Stimulated activated CD4-positive, alpha-beta T cell treated with anti-CD3 and anti-CD28 coated beads, TNF-alpha, amount 100 ng/mL, for 48 hours (primary cell): Measurements from ENCODE around the gene ASMTL.
"Not testable (repeated sequence)": the region's sequence is repeated elsewhere in the genome, so short reads cannot be mapped to it uniquely, and the experiment has no call there.

Experiments
- DNase-seq, 3 donors: peaks; one replicate each; pipeline ENCODE4 v3.0.0-alpha.2; 2020; ENCODE audit warnings: low read depth in 3 of 3

Gene ASMTL

DNA sequence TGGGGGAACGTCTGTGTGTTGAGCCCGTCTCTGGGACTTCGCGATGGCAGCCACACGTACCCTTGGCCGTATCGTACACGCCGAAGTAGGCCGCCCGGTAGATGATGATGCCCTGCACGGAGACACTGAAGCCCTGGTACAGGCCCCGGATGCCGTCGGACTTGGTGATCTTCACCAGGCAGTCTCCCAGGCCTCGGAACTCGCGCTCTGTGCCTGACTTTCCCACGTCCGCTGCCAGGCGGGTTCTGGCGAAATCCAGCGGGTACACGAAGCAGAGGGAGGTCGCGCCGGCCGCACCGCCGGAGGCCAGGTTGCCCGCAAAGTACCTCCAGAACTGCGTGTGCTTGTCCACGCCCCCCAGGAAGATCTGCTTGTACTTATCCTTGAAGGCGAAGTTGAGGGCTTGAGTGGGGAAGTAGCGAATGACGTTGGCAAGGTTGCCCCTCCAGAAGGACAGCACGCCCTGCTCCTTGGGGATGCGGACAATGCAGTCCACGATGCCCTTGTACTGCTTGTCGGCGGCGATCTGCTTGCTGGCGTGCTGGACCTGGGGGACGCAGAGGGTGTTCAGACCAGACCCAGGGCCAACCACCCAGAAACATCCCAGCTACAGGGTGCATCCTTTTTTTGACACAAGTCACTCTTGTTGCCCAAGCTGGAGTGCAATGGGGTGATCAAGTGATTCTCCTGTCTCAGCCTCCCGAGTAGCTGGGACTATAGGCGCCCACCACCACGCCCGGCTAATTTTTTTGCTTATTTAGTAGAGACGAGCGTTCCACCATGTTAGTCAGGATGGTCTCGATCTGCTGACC, 63.3 kb downstream of the ASMTL start:
- no peak for DNase-seq

DNA sequence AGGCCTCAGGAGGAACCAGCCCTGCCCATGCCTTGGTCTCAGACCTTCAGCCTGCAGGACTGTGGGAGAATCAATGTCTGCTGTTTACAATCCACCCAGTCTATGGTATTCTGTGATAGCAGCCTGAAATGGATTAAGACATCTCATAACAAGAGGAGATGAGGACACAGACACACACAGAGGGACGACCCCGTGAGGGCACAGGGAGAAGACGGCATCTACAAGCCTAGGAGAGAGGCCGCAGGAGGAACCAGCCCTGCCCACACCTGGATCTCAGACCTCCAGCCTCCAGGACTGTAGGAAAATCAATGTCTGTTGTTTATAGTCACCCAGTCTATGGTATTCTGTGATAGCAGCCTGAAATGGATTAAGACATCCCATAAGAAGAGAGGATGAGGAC, 64.1 kb downstream of the ASMTL start:
- no peak for DNase-seq

DNA sequence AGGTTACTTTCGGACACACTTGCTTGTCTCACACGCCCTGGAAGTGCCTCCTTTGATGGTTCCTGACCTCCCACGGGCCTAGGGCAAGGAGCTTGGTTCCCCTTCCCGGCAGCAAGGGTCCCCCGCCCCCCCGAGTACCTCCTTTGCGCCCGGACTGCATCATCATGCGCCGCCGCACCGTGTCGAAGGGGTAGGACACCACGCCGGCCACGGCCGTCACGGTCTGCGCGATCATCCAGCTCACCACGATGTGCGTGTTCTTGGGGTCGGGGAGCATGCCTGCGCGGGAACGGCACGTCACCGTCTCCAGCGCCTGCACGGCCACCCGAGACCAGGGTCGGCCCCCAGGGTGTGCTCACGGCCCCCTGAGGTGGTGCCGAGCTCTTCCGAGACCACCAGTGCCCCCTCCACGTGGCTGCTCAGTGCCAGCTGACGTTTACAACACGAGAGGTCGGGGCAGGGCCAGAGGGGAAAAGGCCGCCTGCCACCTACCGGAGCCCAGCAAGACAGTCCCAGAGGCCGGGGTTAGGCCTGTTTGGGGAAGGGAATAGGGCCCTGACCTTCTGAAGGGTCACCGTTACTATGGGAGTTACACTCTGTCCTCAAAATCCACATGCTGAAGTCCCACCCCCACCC, 65.5 kb downstream of the ASMTL start:
- DNase-seq = no peak

DNA sequence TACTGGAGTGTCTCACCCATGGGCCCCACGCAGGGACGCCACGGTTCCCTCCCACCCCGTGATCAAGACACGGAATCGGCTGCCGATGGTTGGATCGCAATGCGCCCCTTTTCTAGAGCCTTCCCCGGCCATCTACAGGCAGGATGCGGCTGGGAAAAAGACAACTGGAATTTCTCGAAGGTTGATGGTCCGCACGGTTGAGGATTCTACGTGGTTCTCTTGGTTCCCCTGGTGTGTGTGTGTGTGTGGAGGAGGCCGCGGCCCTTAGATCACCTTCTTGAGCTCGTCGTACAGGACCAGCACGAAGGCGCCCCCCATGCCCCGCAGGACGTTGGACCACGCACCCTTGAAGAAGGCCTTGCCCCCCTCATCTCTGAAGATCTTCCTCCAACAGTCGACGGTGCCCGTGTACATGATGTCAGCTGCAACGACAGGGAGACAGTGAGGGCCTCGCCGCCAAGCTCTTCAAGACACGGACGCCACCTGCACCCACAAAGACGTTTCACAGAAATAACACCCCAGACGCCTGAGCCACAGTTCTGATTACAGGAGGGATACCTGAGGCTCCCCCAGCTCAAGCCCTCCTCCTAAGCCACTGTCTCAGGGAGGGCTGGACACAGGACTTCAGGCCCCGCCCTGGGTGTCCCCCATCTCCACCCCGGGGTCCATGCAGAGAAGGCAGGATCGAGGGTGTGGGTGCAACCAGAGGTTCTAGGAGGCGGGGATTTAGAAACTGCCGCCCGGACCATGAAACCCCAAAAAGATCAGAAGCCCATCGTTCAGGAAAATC, 66.2 kb downstream of the ASMTL start:
- DNase-seq = no peak

DNA sequence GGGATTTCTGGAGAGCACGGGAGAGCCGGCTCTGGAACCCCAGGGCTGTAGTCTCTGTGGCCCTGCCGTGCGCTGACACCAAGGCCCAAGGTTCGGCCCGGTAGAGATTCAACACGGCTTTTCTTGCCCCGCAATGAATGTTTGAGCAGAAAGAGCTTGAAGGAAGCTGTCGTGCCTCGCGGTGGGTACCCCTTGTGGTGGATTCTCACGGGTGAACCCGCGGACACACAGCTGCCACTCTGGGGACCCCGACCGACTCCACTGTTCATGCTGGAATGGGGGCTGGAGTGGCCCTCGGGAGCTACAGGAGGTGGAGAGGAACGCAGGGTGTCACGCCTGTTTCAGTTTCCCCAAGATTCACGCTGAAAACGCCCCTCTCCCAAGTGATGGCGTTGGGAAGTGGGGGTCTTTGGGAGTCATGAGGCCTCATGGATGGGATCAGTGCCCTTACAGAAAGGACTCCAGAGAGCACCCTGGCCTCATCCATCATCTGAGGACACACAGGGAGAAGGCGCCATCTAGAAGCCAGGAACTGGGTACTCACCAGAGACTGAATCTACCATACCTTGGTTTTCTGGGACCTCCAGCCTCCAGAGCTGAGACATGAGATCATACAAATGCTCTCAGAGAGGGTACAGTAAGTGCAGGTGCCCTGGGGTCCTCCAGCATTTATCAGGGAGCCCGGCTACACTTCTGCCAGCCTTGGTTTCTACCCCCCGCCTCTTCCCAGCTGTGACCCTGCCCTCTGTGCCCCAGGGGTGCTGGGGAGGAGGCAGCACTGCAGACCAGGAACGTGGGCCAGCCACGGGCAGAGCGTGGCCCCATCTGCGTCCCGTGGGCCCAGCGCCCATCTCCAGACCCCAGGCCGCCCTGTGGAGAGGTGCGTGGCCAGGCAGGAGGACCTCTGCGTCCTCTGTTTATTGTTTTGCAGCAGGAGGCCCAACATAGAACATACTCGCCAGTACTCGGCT, 67.2 kb downstream of the ASMTL start:
- no peak for DNase-seq

DNA sequence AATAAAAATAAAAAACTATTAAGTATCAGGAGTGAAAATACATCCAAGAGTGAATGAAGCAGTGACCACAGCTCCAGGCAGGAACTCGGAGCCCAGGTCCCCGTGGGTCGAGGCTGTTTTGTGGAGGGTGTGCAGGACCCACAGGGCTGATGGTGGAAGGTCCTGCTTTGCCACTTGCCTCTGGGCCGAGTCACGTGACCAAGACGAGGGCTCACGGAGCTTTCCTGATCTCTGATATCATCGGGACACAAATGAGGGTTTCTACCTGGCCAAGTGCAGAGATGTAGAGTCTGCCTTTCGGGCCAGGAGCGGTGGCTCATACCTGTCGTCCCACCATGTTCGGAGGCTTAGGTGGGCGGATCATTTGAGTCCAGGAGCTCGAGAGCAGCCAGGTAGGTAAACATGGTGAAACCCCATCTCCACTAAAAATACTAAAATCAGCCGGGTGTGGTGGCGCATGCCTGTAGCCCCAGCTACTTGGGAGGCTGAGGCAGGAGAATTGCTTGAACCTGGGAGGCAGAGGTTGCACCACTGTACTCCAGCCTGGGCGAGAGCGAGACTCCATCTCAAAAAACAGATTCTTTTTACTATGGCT, 68.0 kb downstream of the ASMTL start:
- no peak for DNase-seq

DNA sequence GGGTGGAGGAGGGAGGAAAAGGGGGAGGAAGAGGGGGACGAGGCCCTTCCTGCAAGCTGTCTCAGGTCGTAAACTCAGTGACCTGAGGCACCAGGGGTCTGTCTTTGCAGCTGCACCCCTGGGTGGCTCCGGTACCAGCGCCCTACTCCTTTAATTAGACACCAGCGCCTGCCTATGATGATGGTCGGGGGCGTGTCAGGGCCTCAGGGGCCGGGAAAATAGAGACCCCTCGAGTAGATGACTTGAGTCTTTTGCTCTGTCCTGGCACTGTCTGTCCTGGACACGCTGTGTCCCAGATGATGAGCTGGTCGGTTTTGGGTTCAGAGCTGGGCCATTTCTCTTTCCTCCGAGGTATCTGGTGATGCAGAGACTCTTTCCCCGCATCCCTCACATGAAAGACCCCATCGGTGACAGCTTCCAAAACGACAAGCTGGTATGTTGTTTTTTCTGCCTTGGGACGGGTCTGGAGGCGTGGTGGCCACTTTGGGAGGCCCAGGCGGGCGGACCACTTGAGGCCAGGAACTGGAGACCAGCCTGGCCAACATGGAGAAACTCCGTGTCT, 72.0 kb downstream of the ASMTL start:
- DNase-seq = no peak

DNA sequence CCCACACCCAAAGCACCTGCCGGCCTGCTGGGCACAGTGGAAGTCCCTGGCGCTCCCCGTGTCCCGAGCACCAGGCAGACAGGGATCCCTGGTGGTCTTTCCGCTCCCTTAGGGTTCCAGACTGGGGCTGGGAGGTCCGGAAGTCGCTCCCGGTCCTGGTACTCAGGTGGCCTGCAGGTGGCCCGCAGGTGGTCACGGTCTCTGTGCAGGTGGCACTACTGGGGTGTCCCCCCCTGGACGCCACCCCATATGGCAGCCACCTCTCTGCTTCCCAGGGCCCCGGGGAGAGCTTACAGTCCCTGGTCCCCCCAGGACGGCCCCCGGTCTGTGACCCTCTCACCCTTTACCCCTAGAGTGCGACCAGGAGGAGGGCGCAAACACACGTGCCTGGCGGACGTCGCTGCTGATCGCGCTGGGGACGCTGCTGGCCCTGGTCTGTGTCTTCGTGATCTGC, 74.4 kb downstream of the ASMTL start:
- DNase-seq = no peak

DNA sequence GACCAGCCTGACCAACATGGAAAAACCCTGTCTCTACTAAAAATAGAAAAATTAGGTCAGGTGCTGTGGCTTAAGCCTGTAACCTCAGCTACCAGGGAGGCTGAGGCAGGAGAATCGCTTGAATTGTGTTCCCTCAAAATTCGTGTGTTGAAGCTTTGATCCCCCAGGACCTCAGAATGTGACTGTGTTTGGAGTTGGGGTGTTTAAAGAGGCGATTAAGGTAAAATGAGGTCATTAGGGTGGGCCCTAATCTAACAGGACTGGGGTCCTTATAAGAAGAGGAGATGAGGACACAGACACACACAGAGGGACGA, 84.4 kb downstream of the ASMTL start:
- DNase-seq = no peak

DNA sequence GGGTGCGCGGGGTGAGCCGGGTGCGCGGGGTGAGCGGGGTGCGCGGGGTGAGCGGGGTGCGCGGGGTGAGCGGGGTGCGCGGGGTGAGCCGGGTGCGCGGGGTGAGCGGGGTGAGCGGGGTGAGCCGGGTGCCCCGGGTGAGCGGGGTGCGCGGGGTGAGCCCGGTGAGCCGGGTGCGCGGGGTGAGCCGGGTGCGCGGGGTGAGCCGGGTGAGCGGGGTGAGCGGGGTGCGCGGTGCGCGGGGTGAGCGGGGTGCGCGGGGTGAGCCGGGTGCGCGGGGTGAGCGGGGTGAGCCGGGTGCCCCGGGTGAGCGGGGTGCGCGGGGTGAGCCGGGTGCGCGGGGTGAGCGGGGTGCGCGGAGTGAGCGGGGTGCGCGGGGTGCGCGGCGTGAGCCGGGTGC, 86.3 kb downstream of the ASMTL start:
- not testable (repeated sequence) for DNase-seq

DNA sequence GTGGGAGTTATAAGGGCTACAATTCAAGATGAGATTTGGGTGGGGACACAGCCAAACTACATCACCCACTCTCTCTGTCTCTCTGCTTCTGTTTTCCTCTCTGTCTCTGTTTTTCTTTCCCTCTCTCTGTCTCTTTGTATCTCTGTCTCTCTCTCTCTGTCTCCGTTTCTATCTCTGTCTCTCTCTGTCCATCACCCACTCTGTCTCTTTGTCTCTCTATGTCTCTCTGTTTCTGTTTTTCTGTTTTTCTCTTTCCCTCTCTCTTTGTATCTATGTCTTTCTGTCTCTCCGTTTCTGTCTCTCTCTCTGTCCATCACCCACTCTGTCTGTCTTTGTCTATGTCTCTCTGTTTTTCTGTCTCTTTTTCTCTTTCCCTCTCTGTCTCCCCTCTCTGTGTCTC, 90.8 kb downstream of the ASMTL start:
- no peak for DNase-seq

DNA sequence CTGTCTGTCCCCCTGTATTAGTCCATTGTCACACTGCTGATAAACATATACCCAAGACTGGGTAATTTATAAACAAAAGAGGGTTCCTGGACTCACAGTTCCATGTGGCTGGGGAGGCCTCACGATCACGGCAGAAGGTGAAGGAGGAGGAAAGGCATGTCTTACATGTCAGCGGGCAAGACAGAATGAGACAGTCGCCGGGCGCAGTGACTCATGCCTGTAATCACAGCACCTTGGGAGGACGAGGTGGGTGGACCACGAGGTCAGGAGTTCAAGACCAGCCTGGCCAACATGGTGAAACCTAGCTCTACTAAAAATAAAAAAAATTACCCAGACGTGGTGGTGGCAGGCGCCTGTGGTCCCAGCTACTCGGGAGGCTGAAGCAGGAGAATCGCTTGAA, 91.4 kb downstream of the ASMTL start:
- no peak for DNase-seq

DNA sequence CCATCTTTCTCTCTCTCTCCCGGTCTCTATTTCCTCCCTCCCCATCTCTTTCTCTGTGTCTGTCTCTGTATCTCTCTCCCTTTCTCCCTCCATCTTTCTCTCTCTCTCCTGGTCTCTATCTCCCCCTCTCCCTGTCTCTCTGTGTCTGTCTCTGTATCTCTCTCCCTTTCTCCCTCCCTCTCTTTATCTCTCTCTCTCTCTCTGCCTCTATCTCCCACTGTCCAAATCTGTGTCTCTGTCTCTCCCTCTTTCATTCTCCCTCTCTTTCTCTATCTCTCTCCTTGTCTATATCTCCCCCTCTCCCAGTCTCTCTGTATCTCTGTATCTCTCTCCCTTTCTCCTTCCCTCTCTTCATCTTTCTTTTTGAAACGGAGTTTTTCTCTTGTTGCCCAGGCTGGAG, 92.5 kb downstream of the ASMTL start:
- DNase-seq = no peak

DNA sequence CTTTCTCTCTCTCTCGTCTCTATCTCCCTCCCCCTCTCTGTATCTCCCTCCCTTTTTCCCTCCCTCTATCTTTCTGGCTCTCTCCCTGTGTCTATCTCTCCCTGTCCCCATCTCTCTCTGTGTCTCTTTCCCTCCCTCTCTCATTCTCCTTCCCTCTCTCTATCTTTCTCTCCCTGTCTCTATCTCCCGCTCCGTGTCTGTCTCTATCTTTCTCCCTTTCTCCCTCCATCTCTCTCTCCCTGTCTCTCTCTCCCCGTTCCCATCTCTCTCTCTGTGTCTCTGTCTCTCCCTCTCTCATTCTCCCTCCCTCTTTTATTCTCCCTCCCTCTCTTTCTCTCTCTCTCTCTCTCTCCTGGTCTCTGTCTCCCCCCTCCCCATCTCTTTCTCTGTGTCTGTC, 93.2 kb downstream of the ASMTL start:
- no peak for DNase-seq

DNA sequence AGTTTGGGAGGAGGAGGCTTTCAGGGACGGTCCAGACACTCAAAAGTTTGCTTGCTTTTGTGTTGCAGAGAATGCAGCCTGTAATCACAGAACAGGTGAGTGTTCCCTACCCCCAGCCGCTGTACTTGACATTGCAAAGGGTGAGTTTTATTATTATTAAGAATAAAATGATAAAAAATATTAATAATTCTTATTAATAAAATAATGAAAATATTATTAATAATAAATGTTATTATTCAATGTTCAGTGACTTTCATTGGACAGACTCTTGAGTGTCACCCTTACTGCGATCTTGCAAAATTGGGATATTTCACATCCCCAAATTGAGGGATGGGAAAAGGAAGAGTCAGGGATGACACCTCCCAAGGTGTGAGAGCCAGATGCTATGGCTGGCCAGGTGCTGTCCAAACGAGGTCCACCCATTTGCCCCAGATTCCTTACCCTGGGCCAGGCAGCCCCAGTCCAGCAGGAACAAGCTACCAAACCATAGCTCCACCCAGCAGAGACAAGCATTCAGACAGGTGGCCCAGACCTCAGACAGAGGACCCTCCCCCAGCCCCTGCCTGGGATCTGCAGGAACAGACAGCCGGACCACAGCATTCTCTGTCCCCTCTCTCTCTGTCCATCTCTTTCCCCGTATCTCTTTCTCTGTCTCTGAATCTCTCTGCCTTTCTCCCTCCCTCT, 93.8 kb downstream of the ASMTL start:
- no peak for DNase-seq

DNA sequence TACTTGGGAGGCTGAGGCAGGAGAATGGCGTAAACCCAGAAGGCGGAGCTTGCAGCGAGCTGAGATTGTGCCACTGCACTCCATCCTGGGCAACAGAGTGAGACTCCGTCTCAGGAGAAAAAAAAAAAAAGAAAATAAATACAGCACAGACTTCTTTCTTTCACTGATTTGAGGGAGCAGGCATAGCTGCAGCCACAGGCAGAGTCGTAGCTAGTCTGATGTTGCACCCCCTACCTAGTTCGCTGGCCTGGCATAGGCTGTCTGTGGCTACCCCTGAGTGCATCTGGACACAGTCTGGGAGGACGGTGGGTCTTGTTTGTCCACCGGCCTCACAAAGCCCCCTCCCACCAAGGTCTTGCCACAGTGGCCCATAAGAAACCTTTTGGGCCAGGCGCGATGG, 94.7 kb downstream of the ASMTL start:
- DNase-seq = no peak

DNA sequence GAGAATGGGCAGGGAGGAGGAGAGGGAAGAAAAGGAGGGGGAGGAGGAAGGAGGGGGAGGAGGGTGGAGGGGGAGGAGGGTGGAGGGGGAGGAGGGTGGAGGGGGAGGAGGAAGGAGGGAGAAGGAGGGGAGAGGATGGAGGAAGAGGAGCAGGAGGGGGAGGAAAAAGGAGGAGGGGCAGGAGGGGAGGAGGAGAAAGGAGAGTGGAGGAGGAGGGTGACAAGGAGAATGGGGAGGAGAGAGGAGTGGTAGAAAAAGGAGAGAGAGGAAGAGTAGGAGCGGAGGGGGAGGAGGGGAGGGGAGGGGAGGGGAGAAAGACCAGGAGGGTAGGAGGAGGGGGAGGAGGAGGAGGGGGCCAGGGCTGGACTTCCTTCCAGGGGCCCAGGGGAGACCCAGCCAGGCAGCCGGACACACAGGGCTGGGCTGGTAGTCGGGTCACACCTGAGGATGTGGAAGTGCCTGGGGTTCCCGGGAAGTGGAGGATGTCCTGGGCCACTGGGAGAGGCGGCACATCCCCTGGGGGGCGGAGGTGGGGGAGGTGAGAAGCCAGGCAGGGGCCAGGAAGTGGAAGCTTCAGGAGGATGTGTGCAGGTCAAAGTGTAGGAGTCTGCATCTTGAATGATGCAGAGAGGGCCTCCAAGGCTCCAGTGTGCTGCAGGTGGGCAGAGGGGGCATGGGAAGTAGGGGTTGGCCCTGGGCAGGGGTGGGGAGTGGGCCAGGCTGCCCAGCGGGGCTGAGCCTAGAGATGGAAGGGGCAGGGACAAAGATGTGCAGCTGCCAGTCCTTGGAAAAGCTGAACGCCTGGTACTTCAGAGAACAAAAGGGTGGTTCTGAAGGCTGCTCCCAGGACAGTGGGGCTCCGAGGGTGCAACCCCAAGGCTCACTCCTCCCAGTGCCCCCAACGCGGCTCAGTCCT, 97.3 kb downstream of the ASMTL start:
- no peak for DNase-seq

DNA sequence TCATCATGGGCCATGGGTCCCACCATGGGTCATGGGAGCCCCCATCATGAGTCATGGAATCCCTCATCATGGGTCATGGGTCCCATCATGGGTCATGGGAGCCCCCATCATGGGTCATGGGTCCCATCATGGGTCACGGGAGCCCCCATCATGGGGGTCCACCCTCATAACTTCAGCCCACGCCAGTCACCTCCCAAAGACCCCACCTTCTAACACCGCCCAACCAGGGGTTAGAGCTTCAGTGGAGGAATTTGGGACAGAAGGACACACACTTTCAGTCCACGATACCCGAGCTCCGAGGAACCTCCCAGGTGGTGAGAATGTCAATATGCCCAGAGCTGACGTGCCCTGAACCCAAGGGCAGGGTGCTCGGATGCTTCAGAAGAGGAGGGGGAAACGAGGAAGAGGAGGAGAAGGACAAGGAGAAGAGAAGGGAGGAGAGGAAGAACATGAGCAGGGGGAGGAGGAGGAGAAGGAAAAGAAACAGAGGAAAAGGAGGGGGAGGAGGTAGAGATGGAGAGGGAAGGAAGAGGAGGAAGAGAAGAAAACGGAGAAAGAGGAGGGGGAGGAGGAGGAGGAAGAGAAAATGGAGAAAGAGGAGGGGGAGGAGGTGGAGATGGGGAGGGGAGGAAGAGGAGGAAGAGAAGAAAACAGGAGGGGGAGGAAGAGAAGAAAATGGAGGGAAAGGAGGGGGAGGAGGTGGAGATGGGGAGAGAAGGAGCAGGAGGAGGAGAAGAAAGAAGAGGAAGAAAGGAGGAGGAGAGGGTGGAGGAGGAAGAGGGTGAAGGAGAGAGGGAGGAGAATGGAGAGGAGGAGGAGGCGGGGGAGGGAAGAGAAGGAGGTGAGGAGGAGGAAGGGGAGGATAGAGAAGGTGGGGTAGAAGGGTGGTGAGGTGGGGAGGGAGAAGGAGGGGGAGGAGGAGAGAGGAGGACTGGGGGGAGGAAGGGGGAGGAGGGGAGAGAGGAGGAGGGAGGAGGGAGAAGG, 98.4 kb downstream of the ASMTL start:
- DNase-seq = no peak
